HepG2 (cell line): ENCODE results near the gene SLC38A3. TPM values are rescaled to one million over a fixed set of nuclear protein-coding genes. Genes with fewer than 3 reads are reported as not detected.

Experiments
- CBX1 ChIP-seq: IDR thresholded peaks from one replicate; pipeline ENCODE4 v1.6.1; 2016; ENCODE audit warnings: antibody characterized with exemption, low read depth
- ELF4 ChIP-seq: sonication (generic); formaldehyde crosslinking; IDR thresholded peaks from 2 replicates; pipeline ENCODE4 v1.5.0; 2020; ENCODE audit warnings: missing genetic modification reagents, mild to moderate bottlenecking, moderate library complexity, borderline replicate concordance
- FOSL1 ChIP-seq: sonication (generic); formaldehyde crosslinking; IDR thresholded peaks from 2 replicates; pipeline ENCODE4 v1.9.0; 2021; ENCODE audit warnings: missing genetic modification reagents, borderline replicate concordance
- JUNB ChIP-seq: sonication (generic); formaldehyde crosslinking; IDR thresholded peaks from 2 replicates; pipeline ENCODE4 v1.8.0; 2022; ENCODE audit warnings: missing genetic modification reagents, mild to moderate bottlenecking, borderline replicate concordance
- NCOA1 ChIP-seq: sonication (generic); formaldehyde crosslinking; IDR thresholded peaks from 2 replicates; pipeline ENCODE4 v1.9.0; 2021; ENCODE audit warnings: missing genetic modification reagents
- RXRA ChIP-seq: sonication (generic); formaldehyde crosslinking; IDR thresholded peaks from 2 replicates; pipeline ENCODE4 v1.5.1; 2020; ENCODE audit warnings: missing genetic modification reagents
- SKI ChIP-seq: fragments of 450-650 bp; IDR thresholded peaks from one replicate; pipeline ENCODE4 v1.6.1; 2018; ENCODE audit warnings: mild to moderate bottlenecking; ENCODE audit not compliant: partially characterized antibody
- SP5 ChIP-seq: IDR thresholded peaks from 2 replicates; pipeline ENCODE4 v1.6.1; 2016; ENCODE audit warnings: low read depth, borderline replicate concordance
- ZNF136 ChIP-seq: sonication (generic); formaldehyde crosslinking; IDR thresholded peaks from 2 replicates; pipeline ENCODE4 v1.8.1; 2022; ENCODE audit warnings: low read depth, mild to moderate bottlenecking, moderate library complexity, missing genetic modification reagents
- ZNF20 ChIP-seq: sonication (generic); formaldehyde crosslinking; IDR thresholded peaks from 2 replicates; pipeline ENCODE4 v1.4.0; 2020; ENCODE audit warnings: mild to moderate bottlenecking, moderate library complexity, missing genetic modification reagents
- ZNF251 ChIP-seq: sonication (generic); formaldehyde crosslinking; IDR thresholded peaks from 2 replicates; pipeline ENCODE4 v1.9.0; 2021; ENCODE audit warnings: mild to moderate bottlenecking, missing genetic modification reagents
- ZNF547 ChIP-seq: sonication (generic); formaldehyde crosslinking; IDR thresholded peaks from 2 replicates; pipeline ENCODE4 v1.5.1; 2020; ENCODE audit warnings: mild to moderate bottlenecking, missing genetic modification reagents
- ZNF563 ChIP-seq: sonication (generic); formaldehyde crosslinking; IDR thresholded peaks from 2 replicates; pipeline ENCODE4 v1.8.0; 2022; ENCODE audit warnings: mild to moderate bottlenecking, moderate library complexity, missing genetic modification reagents
- ZNF569 ChIP-seq: sonication (generic); formaldehyde crosslinking; IDR thresholded peaks from 2 replicates; pipeline ENCODE4 v1.5.0; 2020; ENCODE audit warnings: mild to moderate bottlenecking, missing genetic modification reagents, moderate library complexity, borderline replicate concordance
- ZNF672 ChIP-seq: sonication (generic); formaldehyde crosslinking; IDR thresholded peaks from 2 replicates; pipeline ENCODE4 v1.8.1; 2022; ENCODE audit warnings: missing genetic modification reagents
- ZNF7 ChIP-seq: IDR thresholded peaks from 2 replicates; pipeline ENCODE4 v1.6.1; 2016; ENCODE audit warnings: missing biosample characterization, missing genetic modification reagents
- ZNF703 ChIP-seq: sonication (generic); formaldehyde crosslinking; IDR thresholded peaks from 2 replicates; pipeline ENCODE4 v1.5.1; 2020; ENCODE audit warnings: missing genetic modification reagents, mild to moderate bottlenecking, moderate library complexity, borderline replicate concordance
- ZNF780A ChIP-seq: sonication (generic); formaldehyde crosslinking; IDR thresholded peaks from 2 replicates; pipeline ENCODE4 v1.8.0; 2022; ENCODE audit warnings: mild to moderate bottlenecking, missing genetic modification reagents, moderate library complexity
- polyA plus RNA-seq, 8 experiments: library from polyadenylated mRNA; depleted of rRNA in 3 of 8; stranded (reverse) in 7 of 8; unstranded in 1 of 8; fragments of >200 nt; fragmentation: Illumina TruSeq in 4 of 8; extraction: Trizol in 4 of 8; gene quantifications; 2 replicates each; pipeline versions ENCODE4 v1.2.1 to v1.2.3, GENCODE V29; 2011 to 2016; ENCODE audit warnings: low read depth in 4 of 8, missing spikeins in 1 of 8, mixed read lengths in 1 of 8; ENCODE audit not compliant: insufficient read depth in 1 of 8
- total RNA-seq, 5 experiments: library from RNA; depleted of rRNA; stranded (reverse); fragments of >200 nt; fragmentation: Illumina TruSeq; extraction: Trizol; gene quantifications; 2 replicates each; pipeline ENCODE4 v1.2.3, GENCODE V29; 2016; ENCODE audit warnings: low read depth in 1 of 5
- TF ChIP-seq, protein P1 (sequence below): sonication (generic); formaldehyde crosslinking; IDR thresholded peaks from 2 replicates; pipeline ENCODE4 v1.4.0; 2020; ENCODE audit warnings: mild to moderate bottlenecking, missing genetic modification reagents, borderline replicate concordance
- TF ChIP-seq, protein P2 (sequence below): sonication (generic); formaldehyde crosslinking; IDR thresholded peaks from 2 replicates; pipeline ENCODE4 v1.5.0; 2020; ENCODE audit warnings: missing genetic modification reagents
- TF ChIP-seq, protein P3 (sequence below): sonication (generic); formaldehyde crosslinking; IDR thresholded peaks from 2 replicates; pipeline ENCODE4 v1.5.0; 2020; ENCODE audit warnings: missing genetic modification reagents

SLC38A3 gene
- total and polyA plus RNA-seq, 2 of the 13 experiments (the other 11 are each of a cell fraction or from before 2014, with no cell fraction given): 29.8 to 164 TPM

DNA sequence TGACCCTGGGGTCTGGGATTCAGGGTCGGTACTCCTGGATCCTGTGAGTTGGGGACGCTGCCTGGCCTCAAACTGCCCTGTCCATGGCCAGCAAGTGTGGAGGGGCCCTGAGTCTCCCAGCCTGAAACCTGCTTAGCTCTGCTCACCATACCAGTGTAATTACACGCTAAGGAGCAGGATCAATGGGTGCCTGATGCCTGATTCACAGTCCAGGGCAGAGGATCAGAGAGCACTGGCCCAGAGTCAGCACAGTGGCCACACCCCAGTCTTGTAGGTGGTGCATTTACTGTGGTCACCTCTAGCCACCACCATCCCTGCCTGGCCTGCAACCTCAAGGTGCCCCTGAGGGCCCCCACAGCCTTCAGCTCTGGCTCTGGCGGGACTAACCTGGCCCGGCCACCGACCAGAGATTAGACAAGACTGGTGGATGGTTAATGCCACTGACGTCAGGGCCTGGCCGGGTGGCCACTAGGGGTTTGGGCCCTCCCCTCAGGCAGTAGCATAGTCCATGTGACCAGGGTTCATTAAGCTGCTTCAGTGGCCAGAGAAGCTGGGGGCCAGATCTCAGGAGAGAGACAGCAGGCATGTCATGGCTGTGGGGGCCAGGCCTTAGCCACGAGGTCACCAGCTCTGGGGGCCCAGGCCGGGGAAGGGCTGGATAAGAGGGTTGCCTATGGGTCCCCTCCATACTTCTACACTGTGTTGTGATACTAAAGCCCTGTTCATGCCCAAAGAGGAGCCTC, 3.3 kb upstream of the SLC38A3 start (continued):
- TF ChIP-seq ZNF136 (CRISPR knock-in tag): no peak; the same call in 1 of the 2 replicates
- TF ChIP-seq ZNF780A (CRISPR knock-in tag): no peak
- no peak for TF ChIP-seq JUNB (CRISPR knock-in tag)
- TF ChIP-seq, protein P1, sequence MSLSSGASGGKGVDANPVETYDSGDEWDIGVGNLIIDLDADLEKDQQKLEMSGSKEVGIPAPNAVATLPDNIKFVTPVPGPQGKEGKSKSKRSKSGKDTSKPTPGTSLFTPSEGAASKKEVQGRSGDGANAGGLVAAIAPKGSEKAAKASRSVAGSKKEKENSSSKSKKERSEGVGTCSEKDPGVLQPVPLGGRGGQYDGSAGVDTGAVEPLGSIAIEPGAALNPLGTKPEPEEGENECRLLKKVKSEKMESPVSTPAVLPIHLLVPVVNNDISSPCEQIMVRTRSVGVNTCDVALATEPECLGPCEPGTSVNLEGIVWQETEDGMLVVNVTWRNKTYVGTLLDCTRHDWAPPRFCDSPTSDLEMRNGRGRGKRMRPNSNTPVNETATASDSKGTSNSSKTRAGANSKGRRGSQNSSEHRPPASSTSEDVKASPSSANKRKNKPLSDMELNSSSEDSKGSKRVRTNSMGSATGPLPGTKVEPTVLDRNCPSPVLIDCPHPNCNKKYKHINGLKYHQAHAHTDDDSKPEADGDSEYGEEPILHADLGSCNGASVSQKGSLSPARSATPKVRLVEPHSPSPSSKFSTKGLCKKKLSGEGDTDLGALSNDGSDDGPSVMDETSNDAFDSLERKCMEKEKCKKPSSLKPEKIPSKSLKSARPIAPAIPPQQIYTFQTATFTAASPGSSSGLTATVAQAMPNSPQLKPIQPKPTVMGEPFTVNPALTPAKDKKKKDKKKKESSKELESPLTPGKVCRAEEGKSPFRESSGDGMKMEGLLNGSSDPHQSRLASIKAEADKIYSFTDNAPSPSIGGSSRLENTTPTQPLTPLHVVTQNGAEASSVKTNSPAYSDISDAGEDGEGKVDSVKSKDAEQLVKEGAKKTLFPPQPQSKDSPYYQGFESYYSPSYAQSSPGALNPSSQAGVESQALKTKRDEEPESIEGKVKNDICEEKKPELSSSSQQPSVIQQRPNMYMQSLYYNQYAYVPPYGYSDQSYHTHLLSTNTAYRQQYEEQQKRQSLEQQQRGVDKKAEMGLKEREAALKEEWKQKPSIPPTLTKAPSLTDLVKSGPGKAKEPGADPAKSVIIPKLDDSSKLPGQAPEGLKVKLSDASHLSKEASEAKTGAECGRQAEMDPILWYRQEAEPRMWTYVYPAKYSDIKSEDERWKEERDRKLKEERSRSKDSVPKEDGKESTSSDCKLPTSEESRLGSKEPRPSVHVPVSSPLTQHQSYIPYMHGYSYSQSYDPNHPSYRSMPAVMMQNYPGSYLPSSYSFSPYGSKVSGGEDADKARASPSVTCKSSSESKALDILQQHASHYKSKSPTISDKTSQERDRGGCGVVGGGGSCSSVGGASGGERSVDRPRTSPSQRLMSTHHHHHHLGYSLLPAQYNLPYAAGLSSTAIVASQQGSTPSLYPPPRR (CRISPR knock-in tag): no peak; the same call in none of the 2 replicates
- TF ChIP-seq, protein P2, sequence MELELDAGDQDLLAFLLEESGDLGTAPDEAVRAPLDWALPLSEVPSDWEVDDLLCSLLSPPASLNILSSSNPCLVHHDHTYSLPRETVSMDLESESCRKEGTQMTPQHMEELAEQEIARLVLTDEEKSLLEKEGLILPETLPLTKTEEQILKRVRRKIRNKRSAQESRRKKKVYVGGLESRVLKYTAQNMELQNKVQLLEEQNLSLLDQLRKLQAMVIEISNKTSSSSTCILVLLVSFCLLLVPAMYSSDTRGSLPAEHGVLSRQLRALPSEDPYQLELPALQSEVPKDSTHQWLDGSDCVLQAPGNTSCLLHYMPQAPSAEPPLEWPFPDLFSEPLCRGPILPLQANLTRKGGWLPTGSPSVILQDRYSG (CRISPR knock-in tag): no peak; the same call in 1 of the 2 replicates
- TF ChIP-seq ZNF703 (CRISPR knock-in tag): no peak
- no peak for TF ChIP-seq ZNF7 (CRISPR knock-in tag)
- no peak for TF ChIP-seq ZNF672 (CRISPR knock-in tag)
- TF ChIP-seq FOSL1 (CRISPR knock-in tag): no peak
- no peak for TF ChIP-seq ZNF251 (CRISPR knock-in tag)
- TF ChIP-seq ZNF563 (CRISPR knock-in tag): peak; percentile 42; the same call in 1 of the 2 replicates
- peak; percentile 8; the same call in 1 of the 2 replicates for TF ChIP-seq SP5
- no peak for TF ChIP-seq NCOA1 (CRISPR knock-in tag)
- no peak for TF ChIP-seq ZNF569
- TF ChIP-seq RXRA (CRISPR knock-in tag): no peak
- peak; percentile 60 for TF ChIP-seq ZNF547 (CRISPR knock-in tag)
- no peak for TF ChIP-seq ELF4 (CRISPR knock-in tag)
- TF ChIP-seq SKI: peak; percentile 25
- TF ChIP-seq, protein P3, sequence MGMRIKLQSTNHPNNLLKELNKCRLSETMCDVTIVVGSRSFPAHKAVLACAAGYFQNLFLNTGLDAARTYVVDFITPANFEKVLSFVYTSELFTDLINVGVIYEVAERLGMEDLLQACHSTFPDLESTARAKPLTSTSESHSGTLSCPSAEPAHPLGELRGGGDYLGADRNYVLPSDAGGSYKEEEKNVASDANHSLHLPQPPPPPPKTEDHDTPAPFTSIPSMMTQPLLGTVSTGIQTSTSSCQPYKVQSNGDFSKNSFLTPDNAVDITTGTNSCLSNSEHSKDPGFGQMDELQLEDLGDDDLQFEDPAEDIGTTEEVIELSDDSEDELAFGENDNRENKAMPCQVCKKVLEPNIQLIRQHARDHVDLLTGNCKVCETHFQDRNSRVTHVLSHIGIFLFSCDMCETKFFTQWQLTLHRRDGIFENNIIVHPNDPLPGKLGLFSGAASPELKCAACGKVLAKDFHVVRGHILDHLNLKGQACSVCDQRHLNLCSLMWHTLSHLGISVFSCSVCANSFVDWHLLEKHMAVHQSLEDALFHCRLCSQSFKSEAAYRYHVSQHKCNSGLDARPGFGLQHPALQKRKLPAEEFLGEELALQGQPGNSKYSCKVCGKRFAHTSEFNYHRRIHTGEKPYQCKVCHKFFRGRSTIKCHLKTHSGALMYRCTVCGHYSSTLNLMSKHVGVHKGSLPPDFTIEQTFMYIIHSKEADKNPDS (CRISPR knock-in tag): no peak
- TF ChIP-seq ZNF20: no peak
- no peak for TF ChIP-seq CBX1
